CD4-positive, alpha-beta T cell treated with Interleukin-17A for 4 hours (primary cell): Measurements from ENCODE around the gene MYO5A.

Experiments
- DNase-seq: peaks from one replicate; pipeline ENCODE4 v3.0.0-alpha.2; 2020; ENCODE audit warnings: mixed read lengths

Gene MYO5A

DNA sequence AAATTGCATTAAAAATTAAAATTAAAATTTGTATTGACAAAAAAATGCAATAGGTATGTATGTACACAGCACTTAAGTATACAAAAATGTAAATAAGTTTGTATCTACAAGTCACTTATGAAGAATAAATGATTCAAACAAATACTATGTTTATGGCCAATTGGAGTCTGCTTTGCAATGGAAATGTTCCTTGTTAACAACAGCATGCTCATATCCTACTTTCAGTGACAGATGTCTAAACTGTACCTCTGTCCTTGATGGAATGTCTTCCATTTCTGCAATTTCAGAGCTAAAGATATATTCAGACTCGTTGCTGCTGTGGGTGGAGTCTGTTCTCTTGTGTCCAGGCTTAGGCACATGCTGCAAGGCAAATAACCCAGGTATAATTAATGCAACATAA, 169.0 kb downstream of the MYO5A start:
- DNase-seq: no peak

DNA sequence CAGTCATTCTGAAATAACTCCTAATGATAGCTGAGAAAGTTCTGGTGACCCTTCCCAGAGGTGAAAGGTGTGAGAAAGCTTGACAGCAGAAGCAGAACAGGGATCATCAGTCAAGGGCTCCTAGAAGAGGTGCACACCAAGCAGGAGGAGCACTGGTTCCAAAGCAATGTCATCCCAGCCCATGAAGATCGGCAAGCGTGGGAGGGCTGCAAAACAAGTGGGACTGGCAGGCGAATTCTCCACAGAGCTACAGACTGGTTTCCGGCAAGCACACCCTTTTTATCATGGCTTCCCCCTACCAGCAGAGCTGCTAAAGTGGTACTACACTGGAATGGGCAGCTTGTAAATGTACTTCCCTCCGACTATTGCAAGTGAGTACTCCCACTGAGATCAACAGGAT, 170.7 kb downstream of the MYO5A start:
- DNase-seq: no peak

DNA sequence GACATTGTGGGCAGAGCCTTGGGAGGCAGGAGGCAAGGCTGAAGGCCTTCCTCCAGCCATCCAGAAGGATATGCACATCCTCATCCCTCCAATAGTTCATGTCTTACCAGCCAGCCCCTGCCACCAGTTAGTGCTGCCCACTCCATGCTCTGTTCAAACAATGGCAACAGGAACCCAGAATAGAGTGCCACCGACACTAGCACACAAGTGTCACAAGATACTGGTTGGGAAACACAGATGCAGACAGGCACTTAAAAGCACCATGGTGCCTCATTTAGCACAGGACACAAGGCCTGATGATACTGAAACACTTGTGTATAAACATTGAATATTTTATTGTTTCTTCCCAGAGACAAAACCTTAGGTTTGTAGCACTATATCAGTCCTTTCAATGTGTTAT, 176.6 kb downstream of the MYO5A start:
- no peak for DNase-seq

DNA sequence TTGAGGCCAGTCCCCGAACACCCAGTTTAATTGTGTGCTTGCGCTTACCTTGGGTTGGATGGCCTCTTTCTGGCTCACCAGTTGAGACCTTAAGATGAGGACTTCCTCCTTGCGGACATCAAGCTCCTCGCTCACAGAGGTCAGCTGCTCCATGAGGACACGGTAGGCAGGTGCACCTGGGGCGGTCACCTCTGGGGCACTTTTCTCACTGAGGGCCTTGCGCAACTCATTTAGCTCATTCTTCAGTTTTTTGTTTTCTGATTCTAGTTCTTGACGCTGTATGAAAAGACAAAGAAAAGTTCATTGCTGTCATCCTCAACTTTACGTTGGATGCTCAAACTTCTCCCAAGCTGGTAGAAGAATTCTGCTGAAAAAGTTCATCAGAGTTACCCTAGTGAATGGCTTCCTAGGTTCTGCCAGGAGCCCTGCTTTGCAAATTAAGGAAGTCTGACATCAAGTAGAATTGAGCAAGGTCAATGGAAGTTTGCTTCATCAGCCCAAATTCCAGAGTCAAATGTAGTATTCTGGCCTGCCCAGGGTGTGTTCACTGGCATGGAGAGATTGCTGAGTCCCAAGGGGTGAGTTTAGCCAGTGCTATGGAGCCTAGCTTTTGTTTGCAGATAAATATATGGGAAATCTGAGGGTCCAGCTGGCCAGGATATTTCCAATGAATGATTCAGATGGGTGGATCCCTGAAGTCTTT, 177.3 kb downstream of the MYO5A start:
- no peak for DNase-seq

DNA sequence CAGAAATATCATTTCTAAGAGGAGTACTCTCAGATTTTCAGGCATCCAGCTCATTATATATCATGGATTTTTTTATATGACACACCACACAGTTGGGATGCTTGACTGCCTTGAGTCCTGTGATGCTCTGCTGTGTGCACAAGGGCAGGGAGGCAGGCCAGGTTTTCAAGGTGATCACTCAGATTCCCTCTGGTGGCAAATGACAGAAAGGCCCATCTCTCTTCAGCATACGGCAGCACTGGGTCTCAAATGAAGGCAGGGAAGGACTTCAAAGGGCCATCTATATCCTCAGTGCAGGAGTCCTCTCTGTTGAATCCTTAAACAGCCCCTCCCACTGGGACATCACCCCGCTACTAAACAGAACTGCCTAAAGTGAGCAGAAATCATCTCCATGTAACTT, 178.3 kb downstream of the MYO5A start:
- DNase-seq: no peak

DNA sequence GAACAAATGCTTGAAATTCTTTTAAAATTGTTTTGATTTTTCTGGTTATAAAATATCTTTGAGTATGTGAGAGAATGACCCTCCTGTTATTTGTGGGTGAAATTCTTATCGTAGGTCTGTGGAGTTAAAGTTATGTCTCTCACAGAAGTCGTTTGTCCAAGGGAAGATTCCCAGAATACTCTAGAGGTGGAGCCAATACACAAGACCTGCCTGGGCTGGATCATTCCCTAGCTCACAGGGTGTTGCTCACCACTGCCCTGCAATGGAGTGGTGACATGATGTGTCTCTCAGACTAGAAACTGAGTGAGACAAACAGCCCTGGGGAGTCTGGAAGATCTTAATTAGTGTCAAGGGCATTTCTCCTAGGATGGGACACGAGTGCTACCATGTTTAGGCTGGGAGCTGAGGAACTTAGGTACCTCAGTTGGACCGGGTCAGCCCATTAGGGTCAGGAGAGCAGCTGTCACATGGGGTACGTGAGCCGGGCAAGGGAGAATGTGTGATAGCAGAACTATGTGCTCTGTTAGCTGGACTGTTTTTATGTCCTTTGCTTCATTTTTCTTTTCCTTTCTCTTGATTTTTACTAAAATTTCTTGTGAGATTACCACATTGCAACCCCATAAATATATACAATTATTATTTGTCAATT, 179.5 kb downstream of the MYO5A start:
- no peak for DNase-seq

DNA sequence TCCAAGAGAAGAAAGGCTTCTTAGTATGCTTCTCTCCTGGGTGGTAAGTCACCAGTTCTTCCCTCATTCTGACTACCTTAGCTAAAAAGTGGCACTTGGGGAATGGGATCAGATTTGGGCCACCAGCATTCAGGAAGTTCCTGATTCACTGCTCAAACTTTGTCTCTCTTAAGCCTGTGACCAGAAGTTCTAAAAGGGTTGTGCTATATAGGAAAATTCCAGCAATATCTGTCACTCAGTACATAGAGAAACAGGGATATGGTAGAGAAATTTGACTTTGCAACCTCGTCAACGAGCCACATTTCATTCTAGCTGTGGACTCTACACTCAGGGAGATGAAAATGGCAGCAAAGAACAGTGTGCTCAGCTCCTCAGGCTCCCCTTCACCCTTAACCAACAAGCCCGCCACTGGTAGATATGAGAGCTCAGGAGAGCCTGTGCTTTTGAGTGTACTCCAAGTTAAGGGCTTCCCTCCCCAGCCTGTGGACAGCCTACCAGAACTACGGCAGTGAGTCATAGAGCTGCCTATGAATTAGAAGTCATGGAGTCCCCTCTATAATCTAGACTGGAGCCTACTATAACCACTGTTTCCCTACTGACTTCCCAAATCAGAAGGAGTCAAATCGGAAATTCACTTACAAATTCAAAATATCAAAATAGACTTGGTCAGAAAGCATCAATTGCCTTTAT, 180.5 kb downstream of the MYO5A start:
- DNase-seq: no peak

DNA sequence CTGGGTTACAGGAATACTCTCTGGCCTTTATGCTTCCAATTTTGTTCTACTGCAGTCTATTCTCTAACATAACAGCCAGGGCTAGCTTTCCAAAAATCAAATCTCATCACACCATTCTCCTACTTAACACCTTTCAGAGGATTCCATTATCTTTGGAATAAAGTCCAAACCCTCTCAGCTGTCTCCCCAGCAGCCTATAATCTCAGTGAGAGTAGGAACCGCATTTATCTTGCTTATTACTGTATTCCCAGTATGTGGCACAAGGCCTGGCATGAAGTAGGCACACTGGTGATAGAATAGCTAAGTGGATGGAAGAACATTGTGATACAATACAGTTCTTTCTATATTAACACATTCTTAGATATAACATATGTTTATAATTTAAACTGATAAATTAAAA, 184.1 kb downstream of the MYO5A start:
- DNase-seq: no peak

DNA sequence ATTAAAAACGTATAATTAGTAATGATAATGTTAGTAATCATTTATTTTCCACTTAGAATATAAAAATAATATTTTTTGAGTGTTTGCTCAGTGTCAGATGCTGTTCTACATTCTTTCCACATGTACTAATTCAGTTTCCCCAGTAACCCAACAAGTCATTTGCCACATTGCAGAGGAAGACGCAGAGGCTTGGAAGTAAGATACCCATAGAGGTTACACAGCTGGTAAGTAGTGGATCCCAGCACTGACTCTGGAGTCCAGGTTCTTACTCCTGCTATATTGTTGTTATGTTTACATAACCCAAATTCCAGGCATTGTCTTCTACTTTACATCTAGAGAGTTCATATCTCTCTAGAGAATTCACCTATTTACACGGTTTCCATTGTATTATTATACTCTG, 184.8 kb downstream of the MYO5A start:
- no peak for DNase-seq

DNA sequence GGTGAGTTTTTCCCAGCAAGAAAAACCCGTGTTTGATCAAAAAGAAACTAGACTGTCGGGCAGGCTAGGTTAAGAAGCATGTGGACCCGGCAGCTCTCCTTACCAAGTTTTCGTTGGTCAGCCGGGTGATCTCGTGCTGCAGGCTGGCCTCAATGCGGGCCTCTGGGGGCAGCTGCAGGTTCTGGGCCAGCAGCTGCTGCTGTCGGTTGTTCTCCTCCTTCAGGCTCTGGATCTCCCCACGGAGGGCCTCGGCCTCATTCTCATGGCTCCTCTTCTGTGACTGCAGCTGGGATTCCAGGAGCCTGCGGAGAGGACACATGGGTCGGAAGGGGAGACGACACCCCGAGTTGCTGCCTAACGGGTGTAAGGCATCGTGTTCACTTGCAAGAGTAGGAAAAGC, 188.6 kb downstream of the MYO5A start:
- DNase-seq: no peak

DNA sequence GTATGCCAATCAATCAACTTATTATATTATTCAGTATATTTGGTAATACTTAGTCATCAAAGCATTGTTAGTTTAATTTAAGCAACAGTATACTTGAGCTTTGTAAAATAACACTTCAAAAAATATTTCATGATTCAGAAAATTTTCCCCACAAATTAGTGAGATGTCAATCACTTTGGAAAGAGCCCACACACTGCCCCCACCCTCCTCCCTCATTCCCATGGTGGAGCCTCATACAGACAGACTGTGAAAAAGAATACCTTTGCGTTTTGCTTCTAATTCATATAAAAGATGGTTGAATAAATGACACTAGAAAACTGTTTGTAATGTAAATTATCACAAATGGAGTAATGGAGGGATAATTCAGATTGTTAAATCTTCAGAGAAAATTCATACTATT, 189.8 kb downstream of the MYO5A start:
- no peak for DNase-seq

DNA sequence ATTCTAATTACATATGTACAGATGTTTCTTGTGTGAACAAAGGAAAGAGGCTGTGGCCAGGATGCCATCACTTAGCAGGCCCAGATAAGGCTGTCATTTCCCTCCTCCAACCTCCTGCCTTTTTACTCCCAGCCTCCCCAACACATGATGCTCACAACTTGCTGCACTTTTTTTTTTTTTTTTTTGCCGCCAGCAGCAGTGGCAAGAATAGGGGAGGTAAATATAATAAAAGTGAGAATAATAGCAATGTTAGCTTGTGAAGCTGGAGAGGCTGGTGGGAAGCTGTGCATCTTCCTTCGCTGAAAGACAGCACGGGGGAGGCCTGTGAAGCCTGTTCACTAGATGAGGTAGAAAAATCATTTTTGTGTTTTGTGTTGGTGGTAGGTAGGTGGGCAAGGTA, 190.6 kb downstream of the MYO5A start:
- DNase-seq: no peak

DNA sequence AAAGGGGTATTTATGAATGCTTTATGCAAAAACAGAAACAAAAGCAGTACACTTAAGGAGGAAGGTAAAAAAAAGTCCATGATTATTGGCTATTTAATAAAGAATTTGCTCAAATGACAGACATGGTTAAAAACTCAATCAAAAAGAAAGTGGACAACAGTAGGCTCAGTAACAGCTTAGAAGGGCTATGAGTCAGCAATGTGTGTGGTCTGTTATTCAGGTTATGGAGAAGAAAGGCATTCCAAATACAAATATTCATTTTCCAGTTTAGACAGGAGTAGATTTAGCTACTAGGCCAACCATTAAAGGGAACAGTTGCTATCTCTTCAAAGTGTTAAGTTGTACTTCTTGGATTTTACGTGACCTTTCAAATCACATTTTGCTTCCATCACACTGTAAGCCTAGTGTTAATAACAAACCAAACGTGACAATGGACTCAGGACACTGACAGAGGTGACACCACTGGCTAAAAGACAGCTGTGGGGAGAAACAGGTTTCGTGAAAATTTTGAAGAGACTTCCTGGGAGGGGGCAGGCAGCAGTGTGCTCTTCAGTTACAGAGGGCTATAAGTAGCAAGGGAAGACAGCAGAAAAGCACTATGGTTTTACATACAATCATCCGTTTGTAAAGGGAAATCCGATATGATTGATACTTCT, 191.4 kb downstream of the MYO5A start:
- no peak for DNase-seq

DNA sequence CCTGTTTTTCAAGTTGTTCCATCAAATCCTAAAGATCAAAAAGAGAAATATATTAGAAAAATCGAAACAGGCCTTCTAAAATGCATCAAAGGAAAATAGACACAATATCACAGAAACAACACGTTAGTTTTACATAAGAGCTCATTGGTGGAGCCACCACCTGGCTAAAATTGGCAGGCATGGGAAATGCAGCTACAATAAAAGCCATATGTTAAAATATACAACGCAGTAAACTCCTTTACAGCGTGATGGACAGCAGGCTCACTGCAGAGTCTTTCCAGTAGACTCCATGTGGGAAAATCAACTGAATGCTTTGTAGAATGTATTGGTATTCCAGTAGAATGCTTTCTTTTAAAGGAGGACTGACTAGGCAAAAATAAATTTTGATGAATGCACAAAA, 192.2 kb downstream of the MYO5A start:
- no peak for DNase-seq

DNA sequence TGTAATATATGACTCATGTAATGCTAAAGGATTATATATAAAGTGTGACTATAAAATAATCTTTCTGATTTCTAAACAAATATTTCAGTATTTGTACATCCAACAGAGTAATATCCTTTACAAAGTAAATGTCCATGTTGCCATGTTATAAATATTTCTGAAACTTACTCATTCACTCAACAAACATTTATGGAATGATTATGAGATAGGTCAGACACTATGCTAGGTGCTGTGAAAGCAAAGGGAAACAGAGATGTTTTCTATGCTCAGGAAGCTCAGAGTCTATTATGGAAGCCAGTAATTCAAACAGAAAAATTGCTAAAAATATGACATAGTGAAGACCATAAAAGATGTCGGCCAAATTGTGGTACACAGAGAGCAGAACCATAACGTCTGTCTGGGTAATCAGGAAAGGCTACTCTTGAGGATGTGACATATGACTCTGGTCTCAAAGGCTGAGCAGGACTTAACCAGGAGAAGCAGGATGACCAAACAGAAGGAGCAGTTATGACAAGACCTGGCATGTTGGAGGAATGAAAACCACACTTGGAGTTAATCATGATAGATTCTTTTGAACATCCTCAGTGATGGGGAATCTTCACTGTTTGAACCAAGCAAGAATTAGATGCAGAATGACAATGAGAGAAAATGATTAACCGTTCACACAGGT, 194.1 kb downstream of the MYO5A start:
- DNase-seq: no peak

DNA sequence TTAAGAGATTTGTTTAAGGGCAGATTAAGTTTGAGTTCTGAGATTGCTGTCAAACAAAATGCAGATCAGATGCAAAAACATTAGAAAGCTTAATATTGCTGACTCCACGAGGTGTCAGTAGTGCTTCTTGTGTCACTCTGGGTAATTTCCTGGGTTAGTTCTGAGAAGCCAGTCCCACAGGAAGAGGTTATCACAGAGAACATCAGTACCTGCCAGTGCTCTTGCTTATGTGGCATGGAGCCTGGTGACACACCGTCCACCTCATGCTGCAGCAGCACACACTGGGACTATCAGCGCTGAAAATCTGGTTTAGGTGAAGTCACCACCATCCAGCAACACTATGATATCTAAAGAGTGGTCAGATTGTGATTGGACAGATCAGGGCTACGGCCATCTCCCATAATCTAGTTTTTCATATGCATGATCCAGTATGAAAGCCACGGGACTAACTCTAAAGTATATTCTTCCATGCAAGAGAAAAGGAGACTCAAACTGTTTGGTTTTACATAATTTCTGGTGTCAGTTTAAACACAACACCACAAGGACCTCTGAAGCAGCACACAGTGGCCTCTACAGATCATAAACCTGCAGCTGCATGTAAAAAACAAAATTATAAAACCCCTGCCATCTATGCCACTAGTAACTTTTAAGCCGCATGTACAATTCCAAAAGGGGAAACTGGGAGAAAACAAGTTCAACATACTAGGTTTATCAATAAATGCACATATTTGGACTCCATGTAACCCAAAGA, 197.0 kb downstream of the MYO5A start:
- peak; percentile 64 for DNase-seq

DNA sequence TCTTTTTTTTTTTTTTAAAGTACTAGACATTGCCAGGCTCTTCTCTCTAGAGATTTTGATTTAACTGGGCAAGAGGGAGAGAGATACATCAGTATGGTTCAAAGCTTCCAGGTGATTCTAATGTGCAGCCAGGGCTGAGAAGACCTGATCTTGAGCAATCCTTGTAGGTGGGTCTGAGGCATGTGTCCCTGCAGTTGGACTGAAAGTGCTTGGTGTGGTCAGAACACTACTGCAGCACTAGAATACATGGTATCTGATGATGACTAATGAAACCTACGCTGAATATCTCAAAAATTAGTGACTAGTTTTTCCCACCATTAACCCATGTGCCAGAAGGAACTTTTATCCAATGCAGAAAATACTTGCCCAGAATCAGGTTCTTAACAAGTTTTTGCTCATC, 198.7 kb downstream of the MYO5A start:
- no peak for DNase-seq

DNA sequence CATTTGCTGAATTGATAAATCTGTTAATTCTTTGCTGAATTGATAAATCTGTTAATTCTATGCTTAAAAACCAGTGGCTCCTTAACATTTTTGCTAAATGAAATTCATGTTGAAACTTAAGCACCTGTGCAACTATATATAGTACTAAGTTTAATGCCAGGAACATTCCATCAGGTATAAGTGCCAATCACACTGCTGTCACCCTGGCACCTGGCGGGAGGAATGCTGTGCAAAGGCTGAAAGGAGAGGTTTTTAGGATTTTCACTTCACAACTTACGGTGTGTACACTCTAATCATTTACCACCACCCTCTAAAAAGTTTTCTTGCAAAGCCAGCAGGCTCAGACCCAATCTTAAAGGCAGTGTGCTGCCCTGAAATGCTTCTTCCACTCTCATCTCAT, 199.5 kb downstream of the MYO5A start:
- no peak for DNase-seq

DNA sequence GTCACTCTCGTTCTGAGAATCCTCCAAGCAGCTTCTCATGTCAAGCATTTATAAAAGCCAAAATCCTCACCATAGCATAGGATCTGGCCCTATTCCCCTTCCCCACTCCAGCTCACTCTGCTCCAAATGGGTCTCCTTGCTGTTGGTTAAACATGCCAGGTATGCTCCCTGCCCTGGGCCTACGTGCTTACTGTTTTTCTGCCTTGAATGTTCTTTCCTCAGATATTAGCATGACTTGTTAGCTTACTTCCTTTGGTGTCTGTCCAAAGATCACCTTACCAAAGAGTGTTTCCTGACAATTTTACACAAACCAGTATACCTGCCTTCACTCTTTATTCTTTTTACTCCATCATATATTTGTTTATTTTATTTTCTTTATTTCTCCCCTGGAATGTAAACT, 200.0 kb downstream of the MYO5A start:
- no peak for DNase-seq

DNA sequence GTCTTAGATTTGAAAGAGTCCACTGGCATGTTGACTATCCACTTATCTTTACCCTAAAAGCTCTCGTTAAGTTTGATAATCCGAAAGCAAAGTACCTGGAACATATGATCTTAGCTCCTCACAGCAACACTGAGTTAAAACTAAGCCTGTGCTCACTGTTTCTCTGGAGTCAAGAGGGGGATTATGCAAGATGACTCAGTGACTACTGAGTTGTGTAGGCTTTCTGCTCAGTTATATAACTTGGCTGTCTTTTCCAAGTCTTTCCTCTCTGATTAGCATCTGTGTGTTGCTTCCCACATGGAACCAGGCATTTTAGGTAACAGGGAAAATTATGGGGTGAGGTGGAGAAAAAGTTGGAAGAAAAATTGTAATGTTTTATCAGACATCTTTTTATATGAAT, 201.9 kb downstream of the MYO5A start:
- DNase-seq: no peak

DNA sequence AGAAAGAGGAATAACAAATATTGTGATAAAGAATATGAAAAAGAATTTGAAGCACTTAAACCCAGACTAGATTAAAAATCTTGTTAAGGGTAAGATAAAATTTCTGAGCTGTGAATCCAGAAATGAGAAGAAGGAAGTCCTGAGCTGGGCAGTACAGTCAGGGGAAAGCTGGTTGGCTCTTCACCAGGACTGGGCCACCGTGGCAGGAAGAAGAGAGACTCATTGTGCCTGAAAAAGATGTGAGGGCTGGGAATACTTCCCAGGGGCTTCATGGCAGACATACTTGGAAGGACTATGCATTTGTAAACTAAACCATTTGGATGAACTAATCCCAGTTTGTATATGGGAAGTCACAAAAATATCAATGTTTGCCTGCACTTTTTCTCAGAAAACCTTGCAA, 204.6 kb downstream of the MYO5A start:
- DNase-seq: no peak

DNA sequence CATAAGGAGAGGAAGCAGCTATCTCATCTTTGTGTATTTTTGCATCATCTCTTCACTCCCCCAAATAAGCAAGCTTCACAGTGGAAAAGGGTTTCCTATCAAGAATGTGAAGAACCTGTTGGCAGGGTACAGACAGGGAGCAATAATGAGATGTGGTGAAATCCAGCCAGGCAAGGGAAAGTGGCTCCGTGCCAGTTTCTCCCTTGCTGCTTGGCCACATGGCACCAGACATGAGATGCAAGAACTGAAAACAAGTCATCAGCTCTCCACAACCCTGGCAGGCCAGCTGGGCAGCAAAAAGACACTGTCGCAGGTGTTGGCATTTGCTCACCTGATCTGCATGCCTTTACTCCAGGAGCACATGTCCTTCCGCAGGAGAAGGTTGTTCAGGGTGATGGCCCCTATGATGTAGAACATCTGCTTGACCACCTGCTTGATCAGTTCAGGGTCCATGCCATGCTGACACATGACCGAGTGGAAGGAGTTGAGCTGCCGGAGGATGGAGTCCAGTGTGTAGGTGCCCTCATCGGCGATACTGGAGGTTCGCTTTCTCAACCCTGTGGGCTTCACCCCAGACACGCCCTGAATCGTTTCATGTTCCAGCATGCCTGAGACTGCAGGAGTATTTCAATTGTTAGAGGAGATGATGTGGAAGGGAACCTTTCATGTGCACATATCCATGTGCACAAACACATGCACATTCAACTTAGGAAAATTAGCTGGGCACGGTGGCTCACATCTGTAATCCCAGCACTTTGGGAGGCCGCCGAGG, 209.8 kb downstream of the MYO5A start:
- no peak for DNase-seq
